Suprapubic skin (tissue), 4 donors: Measurements from ENCODE around the gene SCNN1B.

Experiments
- CTCF ChIP-seq, 2 donors: fragments of 200-600 bp in 1 of 2; fragments of 450-650 bp in 1 of 2; sonication (generic) in 1 of 2; IDR thresholded peaks; one replicate each; pipeline ENCODE4 v1.5.1; 2016 to 2019; ENCODE audit warnings: antibody characterized with exemption in 2 of 2, mild to moderate bottlenecking in 1 of 2, moderate library complexity in 1 of 2
- EP300 ChIP-seq: sonication (generic); formaldehyde crosslinking; IDR thresholded peaks from one replicate; pipeline ENCODE4 v1.6.1; 2017; ENCODE audit warnings: antibody characterized with exemption
- POLR2A ChIP-seq, 2 donors: fragments of 450-650 bp; IDR thresholded peaks; one replicate each; pipeline ENCODE4 v1.6.1; 2017; ENCODE audit warnings: antibody characterized with exemption in 2 of 2, mild to moderate bottlenecking in 2 of 2, moderate library complexity in 2 of 2
- POLR2AphosphoS5 ChIP-seq, 3 donors: sonication (generic); formaldehyde crosslinking; IDR thresholded peaks; one replicate each; pipeline ENCODE4 v1.6.1; 2017; ENCODE audit warnings: antibody characterized with exemption in 3 of 3

GRCh38 chr16:23397464-23397863, 95.4 kb downstream of the SCNN1B start:
- TF ChIP-seq POLR2A (IDR thresholded peaks at IDR 0.05) (no peak), CTCF (IDR thresholded peaks at IDR 0.05) (no peak), POLR2AphosphoS5 (IDR thresholded peaks at IDR 0.05) (no peak), EP300 (no peak)
